ENCODE data around the gene HNRNPA3.
"Not testable (repeated sequence)": the region's sequence is repeated elsewhere in the genome, so short reads cannot be mapped to it uniquely, and the experiment has no call there.

HNRNPA3 gene

GRCh38 chr2:177256026-177256425, 43.4 kb downstream of the HNRNPA3 start:
- DNase-seq (ENCODE audit: low spot score): no peak

- DNase-seq (ENCODE audit: low spot score): no peak
Measured at GRCh38 chr2:177256695-177257094, 44.1 kb downstream of the HNRNPA3 start.

- no peak for DNase-seq (ENCODE audit: low spot score)
Measured at GRCh38 chr2:177257471-177257870, 44.9 kb downstream of the HNRNPA3 start.

GRCh38 chr2:177258059-177258458, 45.5 kb downstream of the HNRNPA3 start:
- no peak for DNase-seq (ENCODE audit: low spot score)

- DNase-seq (ENCODE audit: low spot score): no peak
Measured at GRCh38 chr2:177260379-177260778, 47.8 kb downstream of the HNRNPA3 start.

GRCh38 chr2:177261116-177262060, 48.8 kb downstream of the HNRNPA3 start:
- DNase-seq (ENCODE audit: low spot score): no peak

- no peak for DNase-seq (ENCODE audit: low spot score)
Measured at GRCh38 chr2:177262092-177262491, 49.5 kb downstream of the HNRNPA3 start.

GRCh38 chr2:177262958-177263450, 50.4 kb downstream of the HNRNPA3 start:
- DNase-seq (ENCODE audit: low spot score): no peak

- peak; percentile 87 for DNase-seq (ENCODE audit: low spot score)
Measured at GRCh38 chr2:177263451-177264208, 51.0 kb downstream of the HNRNPA3 start.

GRCh38 chr2:177264209-177264692, 51.7 kb downstream of the HNRNPA3 start:
- peak; percentile 58 for DNase-seq (ENCODE audit: low spot score)

- DNase-seq (ENCODE audit: low spot score): peak; percentile 94
Measured at GRCh38 chr2:177264693-177265587, 52.3 kb downstream of the HNRNPA3 start, which contains the start of gene NFE2L2. Gene NFE2L2, minus strand, starts transcription at chr2:177264727. Its CDS starts 151 bp downstream, at chr2:177264576.

- no peak for DNase-seq (ENCODE audit: low spot score)
Measured at GRCh38 chr2:177265824-177266817, 53.5 kb downstream of the HNRNPA3 start.

- not testable (repeated sequence) for DNase-seq (ENCODE audit: low spot score)
Measured at GRCh38 chr2:177266955-177267354, 54.4 kb downstream of the HNRNPA3 start.

- DNase-seq (ENCODE audit: low spot score): no peak
Measured at GRCh38 chr2:177268187-177268871, 55.7 kb downstream of the HNRNPA3 start.

GRCh38 chr2:177268901-177269300, 56.3 kb downstream of the HNRNPA3 start:
- no peak for DNase-seq (ENCODE audit: low spot score)

- no peak for DNase-seq (ENCODE audit: low spot score)
Measured at GRCh38 chr2:177270531-177270930, 57.9 kb downstream of the HNRNPA3 start.

GRCh38 chr2:177271981-177272666, 59.5 kb downstream of the HNRNPA3 start:
- DNase-seq (ENCODE audit: low spot score): no peak

GRCh38 chr2:177272765-177273164, 60.2 kb downstream of the HNRNPA3 start:
- DNase-seq (ENCODE audit: low spot score): no peak

GRCh38 chr2:177273408-177273807, 60.8 kb downstream of the HNRNPA3 start:
- no peak for DNase-seq (ENCODE audit: low spot score)
